ENCODE results near the gene RASGRP3.

Gene RASGRP3

GRCh38 chr2:33599175-33599942, 122.9 kb downstream of the RASGRP3 start, which contains the start of gene FAM98A:
TSS of gene FAM98A (minus strand) at chr2:33599299. CDS start at chr2:33599221, 78 bp downstream.
- peak within 1 kb of the TSS; percentile 98 for H3K4me2 ChIP-seq
- H3K9ac ChIP-seq: peak within 1 kb of the TSS; percentile 85
- no peaks in the 10 kb centered on the region for H3K27me3 ChIP-seq (ENCODE audit: insufficient read depth, low read depth)
- peak within 1 kb of the TSS; percentile 69 for H3K4me3 ChIP-seq (IDR thresholded peaks at IDR 0.05; ENCODE audit: insufficient read depth, low read depth, low read length)
- peaks cover 7% of the 10 kb centered on the region; the same call in 1 of the 2 replicates for H4K20me1 ChIP-seq (ENCODE audit: insufficient read depth)
- TF ChIP-seq, protein P1, sequence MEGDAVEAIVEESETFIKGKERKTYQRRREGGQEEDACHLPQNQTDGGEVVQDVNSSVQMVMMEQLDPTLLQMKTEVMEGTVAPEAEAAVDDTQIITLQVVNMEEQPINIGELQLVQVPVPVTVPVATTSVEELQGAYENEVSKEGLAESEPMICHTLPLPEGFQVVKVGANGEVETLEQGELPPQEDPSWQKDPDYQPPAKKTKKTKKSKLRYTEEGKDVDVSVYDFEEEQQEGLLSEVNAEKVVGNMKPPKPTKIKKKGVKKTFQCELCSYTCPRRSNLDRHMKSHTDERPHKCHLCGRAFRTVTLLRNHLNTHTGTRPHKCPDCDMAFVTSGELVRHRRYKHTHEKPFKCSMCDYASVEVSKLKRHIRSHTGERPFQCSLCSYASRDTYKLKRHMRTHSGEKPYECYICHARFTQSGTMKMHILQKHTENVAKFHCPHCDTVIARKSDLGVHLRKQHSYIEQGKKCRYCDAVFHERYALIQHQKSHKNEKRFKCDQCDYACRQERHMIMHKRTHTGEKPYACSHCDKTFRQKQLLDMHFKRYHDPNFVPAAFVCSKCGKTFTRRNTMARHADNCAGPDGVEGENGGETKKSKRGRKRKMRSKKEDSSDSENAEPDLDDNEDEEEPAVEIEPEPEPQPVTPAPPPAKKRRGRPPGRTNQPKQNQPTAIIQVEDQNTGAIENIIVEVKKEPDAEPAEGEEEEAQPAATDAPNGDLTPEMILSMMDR (conservative IDR thresholded peaks at IDR 0.05; ENCODE audit: low read depth, low read length): no peak
- peaks cover 7% of the 10 kb centered on the region; the same call in 1 of the 2 replicates for H3K36me3 ChIP-seq (ENCODE audit: insufficient read depth)
- H3K27ac ChIP-seq: peak within 1 kb of the TSS; percentile 69
- peaks cover 45% of the 10 kb centered on the region for H3K79me2 ChIP-seq (ENCODE audit: insufficient read depth, low read depth)
- H2AFZ ChIP-seq (ENCODE audit: low read depth): peak within 1 kb of the TSS; percentile 79
- peaks cover 31% of the 10 kb centered on the region for H3K4me1 ChIP-seq (ENCODE audit: low read depth, poor library complexity, severe bottlenecking)

GRCh38 chr2:33599943-33600192, 123.4 kb downstream of the RASGRP3 start:
- TF ChIP-seq, protein P1 (conservative IDR thresholded peaks at IDR 0.05; ENCODE audit: low read depth, low read length): no peak

GRCh38 chr2:33602201-33602830, 125.9 kb downstream of the RASGRP3 start:
- H3K9ac ChIP-seq: no peak overlapping the region
- peaks cover 18% of the 10 kb centered on the region for H3K79me2 ChIP-seq (ENCODE audit: insufficient read depth, low read depth)
- H2AFZ ChIP-seq (ENCODE audit: low read depth): no peak overlapping the region
- H3K4me3 ChIP-seq (IDR thresholded peaks at IDR 0.05; ENCODE audit: insufficient read depth, low read depth, low read length): no peak overlapping the region
- H3K36me3 ChIP-seq (ENCODE audit: insufficient read depth): no peaks in the 10 kb centered on the region
- H3K27ac ChIP-seq: no peak overlapping the region
- no peak overlapping the region for H3K4me2 ChIP-seq
- TF ChIP-seq, protein P1 (conservative IDR thresholded peaks at IDR 0.05; ENCODE audit: low read depth, low read length): no peak
- no peaks in the 10 kb centered on the region for H3K27me3 ChIP-seq (ENCODE audit: insufficient read depth, low read depth)
- peaks cover 14% of the 10 kb centered on the region for H3K4me1 ChIP-seq (ENCODE audit: low read depth, poor library complexity, severe bottlenecking)
- peaks cover 6% of the 10 kb centered on the region; the same call in 1 of the 2 replicates for H4K20me1 ChIP-seq (ENCODE audit: insufficient read depth)

More at GRCh38 chr2:33599943-33600192, 123.4 kb downstream of the RASGRP3 start:
- peaks cover 6% of the 10 kb centered on the region; the same call in 1 of the 2 replicates for H3K36me3 ChIP-seq (ENCODE audit: insufficient read depth)
- peaks cover 7% of the 10 kb centered on the region; the same call in 1 of the 2 replicates for H4K20me1 ChIP-seq (ENCODE audit: insufficient read depth)
- H3K27me3 ChIP-seq (ENCODE audit: insufficient read depth, low read depth): no peaks in the 10 kb centered on the region
- peak overlapping the region; percentile 85; the same call in 1 of the 2 replicates for H3K9ac ChIP-seq
- H3K4me1 ChIP-seq (ENCODE audit: low read depth, poor library complexity, severe bottlenecking): peaks cover 31% of the 10 kb centered on the region
- H2AFZ ChIP-seq (ENCODE audit: low read depth): peak overlapping the region; percentile 71
- peak overlapping the region; percentile 35; the same call in 1 of the 2 replicates for H3K27ac ChIP-seq
- peaks cover 41% of the 10 kb centered on the region for H3K79me2 ChIP-seq (ENCODE audit: insufficient read depth, low read depth)
- H3K4me3 ChIP-seq (IDR thresholded peaks at IDR 0.05; ENCODE audit: insufficient read depth, low read depth, low read length): peak overlapping the region; percentile 69
- H3K4me2 ChIP-seq: peak overlapping the region; percentile 57

- H3K4me1 ChIP-seq (ENCODE audit: low read depth, poor library complexity, severe bottlenecking): peaks cover 3% of the 10 kb centered on the region
- no peak overlapping the region for H3K4me3 ChIP-seq (IDR thresholded peaks at IDR 0.05; ENCODE audit: insufficient read depth, low read depth, low read length)
- no peak overlapping the region for H3K4me2 ChIP-seq
- H2AFZ ChIP-seq (ENCODE audit: low read depth): no peak overlapping the region
- TF ChIP-seq, protein P1 (conservative IDR thresholded peaks at IDR 0.05; ENCODE audit: low read depth, low read length): no peak
- H3K27me3 ChIP-seq (ENCODE audit: insufficient read depth, low read depth): no peaks in the 10 kb centered on the region
- H4K20me1 ChIP-seq (ENCODE audit: insufficient read depth): no peaks in the 10 kb centered on the region
- no peak overlapping the region for H3K27ac ChIP-seq
- H3K36me3 ChIP-seq (ENCODE audit: insufficient read depth): no peaks in the 10 kb centered on the region
- no peak overlapping the region for H3K9ac ChIP-seq
- H3K79me2 ChIP-seq (ENCODE audit: insufficient read depth, low read depth): peaks cover 7% of the 10 kb centered on the region
Measured at GRCh38 chr2:33603416-33603815, 127.0 kb downstream of the RASGRP3 start.

Data from KMS-11 (cell line).